Dendritic cell treated with granulocyte-macrophage colony-stimulating factor and Interleukin-4, amounts not matched to agents 40 ng/mL and 50 ng/mL, for 4 days (primary cell): Measurements from ENCODE around the gene ZSCAN22.
"Not testable (repeated sequence)": the region's sequence is repeated elsewhere in the genome, so short reads cannot be mapped to it uniquely, and the experiment has no call there.

Experiments used
- H3K27ac Mint-ChIP-seq: one replicate; pipeline ENCODE4 v1.8.0; 2022; ENCODE audit warnings: mild to moderate bottlenecking, mixed read lengths
- H3K27me3 Mint-ChIP-seq: one replicate; pipeline ENCODE4 v1.8.0; 2022; ENCODE audit warnings: mild to moderate bottlenecking, mixed read lengths
- H3K36me3 Mint-ChIP-seq: one replicate; pipeline ENCODE4 v1.8.0; 2022; ENCODE audit warnings: low read depth, mixed read lengths
- H3K4me1 Mint-ChIP-seq: one replicate; pipeline ENCODE4 v1.8.0; 2022; ENCODE audit warnings: low read depth, mixed read lengths
- H3K4me3 Mint-ChIP-seq: one replicate; pipeline ENCODE4 v1.8.0; 2022; ENCODE audit warnings: mild to moderate bottlenecking, moderate library complexity, mixed read lengths
- H3K9me3 Mint-ChIP-seq: one replicate; pipeline ENCODE4 v1.8.0; 2022; ENCODE audit warnings: mixed read lengths
- intact Hi-C: fragments of 100-400 bp; cut with micrococcal nuclease; formaldehyde crosslinking; loops from one replicate; pipeline ENCODE4 v1.15.0; 2022

The ZSCAN22 gene

GRCh38 chr19:58362272-58362994, 35.6 kb downstream of the ZSCAN22 start, which contains the start of gene ZNF497:
Gene ZNF497 (minus strand): TSS chr19:58362751. CDS start chr19:58357635, 5,116 bp downstream.
- Mint-ChIP-seq H3K9me3 (no peaks in the 10 kb centered on the region), H3K36me3 (peaks cover 9% of the 10 kb centered on the region), H3K27me3 (peaks cover 12% of the 10 kb centered on the region), H3K27ac (peak within 1 kb of the TSS; percentile 98), H3K4me1 (peaks cover 24% of the 10 kb centered on the region), H3K4me3 (peak within 1 kb of the TSS; percentile 96)
- intact Hi-C loops = loop anchor here (1.0 to 2.0 kb wide), 4 partner anchors 18 to 58 kb away; partner anchors contain the start of genes ERVK3-1 and ZNF837

DNA sequence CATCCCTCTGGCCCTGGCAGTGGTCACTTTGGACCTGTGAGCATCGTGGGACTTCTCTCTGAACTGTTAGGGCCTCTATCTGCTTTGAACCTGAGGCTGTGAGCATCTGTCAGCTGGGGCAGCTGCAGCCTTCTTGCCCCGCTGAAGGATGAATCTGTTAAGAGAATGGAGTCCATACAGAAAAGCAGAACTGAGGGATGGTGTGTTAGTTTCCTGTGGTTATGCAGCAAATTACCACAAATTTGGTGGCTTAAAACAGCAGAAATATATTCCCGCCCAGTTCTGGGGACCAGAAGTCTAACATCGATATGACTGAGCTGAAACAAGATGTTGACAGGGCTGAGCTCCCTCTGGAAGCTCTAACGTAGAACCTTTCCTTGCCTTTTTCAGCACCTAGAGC, 37.4 kb downstream of the ZSCAN22 start:
- Mint-ChIP-seq H3K4me1 (peaks cover 20% of the 10 kb centered on the region), H3K27me3 (no peaks in the 10 kb centered on the region), H3K9me3 (no peaks in the 10 kb centered on the region), H3K4me3 (no peak overlapping the region), H3K36me3 (peaks cover 9% of the 10 kb centered on the region), H3K27ac (peak overlapping the region; percentile 39)
- intact Hi-C loops = no loop called here

- peaks cover 7% of the 10 kb centered on the region for H3K36me3 Mint-ChIP-seq
- no peaks in the 10 kb centered on the region for H3K9me3 Mint-ChIP-seq
- H3K27me3 Mint-ChIP-seq = no peaks in the 10 kb centered on the region
- no peak overlapping the region for H3K4me3 Mint-ChIP-seq
- intact Hi-C loops = no loop called here
- no peak overlapping the region for H3K27ac Mint-ChIP-seq
- peaks cover 17% of the 10 kb centered on the region for H3K4me1 Mint-ChIP-seq
Measured at GRCh38 chr19:58366585-58367430, 40.0 kb downstream of the ZSCAN22 start.

- Mint-ChIP-seq H3K4me1 (peaks cover 9% of the 10 kb centered on the region), H3K9me3 (no peaks in the 10 kb centered on the region), H3K27ac (no peak overlapping the region), H3K27me3 (no peaks in the 10 kb centered on the region), H3K4me3 (no peak overlapping the region), H3K36me3 (no peaks in the 10 kb centered on the region)
- intact Hi-C loops = no loop called here
Measured at GRCh38 chr19:58367698-58368454, 41.1 kb downstream of the ZSCAN22 start.

DNA sequence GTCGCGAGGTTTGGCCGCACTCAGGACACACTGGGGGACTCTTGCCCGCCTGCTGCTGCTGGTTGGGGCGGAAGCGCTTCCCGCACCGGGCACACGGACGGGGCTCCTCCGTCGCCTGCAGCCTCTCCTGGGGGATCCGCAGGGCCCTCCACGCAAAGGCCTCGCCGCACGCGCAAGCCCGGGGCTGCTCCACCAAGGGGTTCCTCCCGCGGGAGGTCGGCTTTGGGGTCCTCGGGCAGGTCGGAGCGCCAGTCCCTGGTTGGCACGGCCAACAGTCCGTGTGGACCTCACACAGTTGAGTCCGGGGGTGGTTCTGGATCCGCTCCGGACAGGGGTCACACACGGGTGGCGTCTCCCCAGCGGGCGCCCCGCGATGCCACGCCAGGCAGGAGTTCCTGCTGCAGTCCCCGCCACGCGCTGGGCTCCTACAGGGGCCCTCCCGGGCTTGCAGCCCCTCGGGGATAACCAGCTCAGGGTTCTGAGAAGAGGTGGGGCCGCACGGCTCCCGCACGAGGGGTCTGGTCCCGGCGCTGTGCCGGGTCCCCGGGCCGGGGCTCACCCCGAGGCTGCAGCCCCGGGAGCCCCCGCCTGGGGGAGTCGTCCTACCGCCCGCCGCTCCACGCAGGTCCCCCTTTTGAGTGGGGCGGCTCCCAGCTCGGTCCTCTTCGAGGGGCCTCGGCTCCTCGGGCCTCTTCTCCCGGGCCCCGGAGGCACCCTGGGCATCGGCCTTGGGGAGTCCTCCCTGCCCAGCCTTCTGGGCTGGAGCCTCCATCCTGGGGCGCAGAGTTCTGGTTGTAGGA, 42.0 kb downstream of the ZSCAN22 start:
- peaks cover 6% of the 10 kb centered on the region for H3K4me1 Mint-ChIP-seq
- no peaks in the 10 kb centered on the region for H3K9me3 Mint-ChIP-seq
- no peak overlapping the region for H3K4me3 Mint-ChIP-seq
- H3K27ac Mint-ChIP-seq = no peak overlapping the region
- no peaks in the 10 kb centered on the region for H3K27me3 Mint-ChIP-seq
- intact Hi-C loops = no loop called here
- H3K36me3 Mint-ChIP-seq = no peaks in the 10 kb centered on the region

- Mint-ChIP-seq H3K4me3 (no peak overlapping the region), H3K27me3 (no peaks in the 10 kb centered on the region), H3K9me3 (no peaks in the 10 kb centered on the region), H3K4me1 (no peaks in the 10 kb centered on the region), H3K27ac (no peak overlapping the region), H3K36me3 (no peaks in the 10 kb centered on the region)
- intact Hi-C loops = no loop called here
Measured at GRCh38 chr19:58372311-58373133, 45.7 kb downstream of the ZSCAN22 start.

DNA sequence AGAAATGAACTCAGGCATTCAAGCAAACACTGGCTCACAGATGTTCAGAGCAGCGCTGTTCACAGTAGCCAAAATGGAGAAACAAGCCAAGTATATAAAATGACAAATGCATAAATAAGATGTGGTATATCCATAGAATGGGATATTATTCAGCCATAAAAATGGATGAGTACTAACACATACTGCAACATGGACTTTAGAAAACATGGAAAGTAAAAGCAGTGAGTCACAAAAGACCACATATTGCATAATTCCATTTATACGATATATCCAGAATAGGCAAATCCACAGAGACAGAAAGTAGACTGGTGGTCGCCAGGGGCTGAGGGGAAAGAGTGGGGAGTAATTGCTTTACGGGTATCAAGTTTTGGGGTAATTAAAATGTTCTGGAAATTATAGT, 47.4 kb downstream of the ZSCAN22 start:
- H3K4me3 Mint-ChIP-seq = no peak overlapping the region
- intact Hi-C loops = no loop called here
- H3K27ac Mint-ChIP-seq = no peak overlapping the region
- H3K36me3 Mint-ChIP-seq = no peaks in the 10 kb centered on the region
- no peaks in the 10 kb centered on the region for H3K27me3 Mint-ChIP-seq
- no peaks in the 10 kb centered on the region for H3K9me3 Mint-ChIP-seq
- H3K4me1 Mint-ChIP-seq = no peaks in the 10 kb centered on the region

- peaks cover 13% of the 10 kb centered on the region for H3K4me1 Mint-ChIP-seq
- H3K27ac Mint-ChIP-seq, H3K9me3 Mint-ChIP-seq, H3K27me3 Mint-ChIP-seq, intact Hi-C loops, H3K4me3 Mint-ChIP-seq: not testable (repeated sequence)
- H3K36me3 Mint-ChIP-seq = peaks cover 16% of the 10 kb centered on the region
Measured at GRCh38 chr19:58376724-58377123, 49.9 kb downstream of the ZSCAN22 start.

DNA sequence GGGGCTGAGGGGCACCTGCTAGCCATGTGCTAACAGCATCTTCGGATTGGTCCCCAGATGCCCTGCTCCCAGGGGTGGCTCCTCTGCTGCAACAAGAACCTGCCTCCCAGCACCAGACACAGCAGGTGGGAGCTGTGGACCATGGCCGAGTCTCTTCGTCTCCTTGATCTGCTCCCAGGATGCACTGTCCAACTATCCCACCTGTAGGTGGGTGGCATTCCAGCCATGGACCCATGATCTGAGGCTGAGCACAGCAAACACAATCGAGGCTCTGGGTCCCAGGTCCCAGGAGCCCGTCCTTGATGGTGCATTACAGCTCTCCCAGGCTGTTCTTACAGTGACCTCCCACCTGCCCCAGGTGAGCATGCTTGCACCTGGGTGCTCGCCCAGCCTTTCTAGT, 52.5 kb downstream of the ZSCAN22 start:
- H3K27me3 Mint-ChIP-seq = no peaks in the 10 kb centered on the region
- no peak overlapping the region for H3K4me3 Mint-ChIP-seq
- peaks cover 20% of the 10 kb centered on the region for H3K4me1 Mint-ChIP-seq
- peaks cover 16% of the 10 kb centered on the region for H3K36me3 Mint-ChIP-seq
- intact Hi-C loops = no loop called here
- no peak overlapping the region for H3K27ac Mint-ChIP-seq
- no peaks in the 10 kb centered on the region for H3K9me3 Mint-ChIP-seq

- Mint-ChIP-seq H3K4me3 (peak overlapping the region; percentile 78), H3K27ac (peak overlapping the region; percentile 86)
- intact Hi-C loops = loop anchor here (2.0 kb wide), 3 partner anchors 17 to 197 kb away; partner anchors contain the start of genes ZNF132, ZNF274 and ZNF497
Measured at GRCh38 chr19:58380037-58380661, 53.4 kb downstream of the ZSCAN22 start.

GRCh38 chr19:58380662-58381459, 54.1 kb downstream of the ZSCAN22 start, which contains the start of gene ZNF837:
Gene ZNF837 (minus strand): TSS chr19:58381030. CDS start chr19:58369332, 11,698 bp downstream.
- intact Hi-C loops = loop anchor here (1.0 to 2.0 kb wide), 5 partner anchors 18 to 198 kb away; partner anchors contain the start of genes ZNF132, ZNF274, ZNF497 and ZNF584
- no peaks in the 10 kb centered on the region for H3K9me3 Mint-ChIP-seq
- H3K36me3 Mint-ChIP-seq = peaks cover 16% of the 10 kb centered on the region
- peak within 1 kb of the TSS; percentile 86 for H3K27ac Mint-ChIP-seq
- H3K4me3 Mint-ChIP-seq = peak within 1 kb of the TSS; percentile 78
- H3K4me1 Mint-ChIP-seq = peaks cover 29% of the 10 kb centered on the region
- H3K27me3 Mint-ChIP-seq = no peaks in the 10 kb centered on the region

More at GRCh38 chr19:58380037-58380661, 53.4 kb downstream of the ZSCAN22 start:
- Mint-ChIP-seq H3K4me1 (peaks cover 22% of the 10 kb centered on the region), H3K27me3 (no peaks in the 10 kb centered on the region), H3K36me3 (peaks cover 16% of the 10 kb centered on the region), H3K9me3 (no peaks in the 10 kb centered on the region)
